ENCODE measurements around the gene WDR41.
"Not testable (repeated sequence)": the region's sequence is repeated elsewhere in the genome, so short reads cannot be mapped to it uniquely, and the experiment has no call there.

The WDR41 gene

DNA sequence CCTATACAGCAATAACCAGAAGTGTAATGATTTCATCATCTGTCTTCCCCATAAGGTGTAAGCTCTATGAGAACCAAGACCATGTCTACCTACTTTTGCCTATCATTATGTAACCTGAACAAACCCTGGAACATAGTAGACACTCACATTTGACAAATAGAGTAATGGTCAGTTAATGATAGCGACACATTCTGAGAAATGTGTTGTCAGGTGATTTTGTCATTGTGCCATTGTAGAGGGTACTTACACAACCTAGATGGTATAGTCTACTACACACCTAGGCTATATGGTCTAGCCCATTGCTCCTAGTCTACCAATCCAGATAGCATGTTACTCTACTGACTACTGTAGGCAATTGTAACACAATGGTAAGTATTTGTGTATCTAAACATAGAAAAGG lies 22.3 kb upstream of the WDR41 start:
- Histone ChIP-seq H3K4me3 (replicated peaks; ENCODE audit: insufficient read depth, low read length) (no peak overlapping the region), H3K27ac (replicated peaks) (no peak overlapping the region), H3K27me3 (ENCODE audit: insufficient read depth, poor library complexity, severe bottlenecking) (no peaks in the 10 kb centered on the region)
- DNase-seq (ENCODE audit: low read depth in 1 of 2, low spot score in 1 of 2) = no peak
- TF ChIP-seq, protein P1, sequence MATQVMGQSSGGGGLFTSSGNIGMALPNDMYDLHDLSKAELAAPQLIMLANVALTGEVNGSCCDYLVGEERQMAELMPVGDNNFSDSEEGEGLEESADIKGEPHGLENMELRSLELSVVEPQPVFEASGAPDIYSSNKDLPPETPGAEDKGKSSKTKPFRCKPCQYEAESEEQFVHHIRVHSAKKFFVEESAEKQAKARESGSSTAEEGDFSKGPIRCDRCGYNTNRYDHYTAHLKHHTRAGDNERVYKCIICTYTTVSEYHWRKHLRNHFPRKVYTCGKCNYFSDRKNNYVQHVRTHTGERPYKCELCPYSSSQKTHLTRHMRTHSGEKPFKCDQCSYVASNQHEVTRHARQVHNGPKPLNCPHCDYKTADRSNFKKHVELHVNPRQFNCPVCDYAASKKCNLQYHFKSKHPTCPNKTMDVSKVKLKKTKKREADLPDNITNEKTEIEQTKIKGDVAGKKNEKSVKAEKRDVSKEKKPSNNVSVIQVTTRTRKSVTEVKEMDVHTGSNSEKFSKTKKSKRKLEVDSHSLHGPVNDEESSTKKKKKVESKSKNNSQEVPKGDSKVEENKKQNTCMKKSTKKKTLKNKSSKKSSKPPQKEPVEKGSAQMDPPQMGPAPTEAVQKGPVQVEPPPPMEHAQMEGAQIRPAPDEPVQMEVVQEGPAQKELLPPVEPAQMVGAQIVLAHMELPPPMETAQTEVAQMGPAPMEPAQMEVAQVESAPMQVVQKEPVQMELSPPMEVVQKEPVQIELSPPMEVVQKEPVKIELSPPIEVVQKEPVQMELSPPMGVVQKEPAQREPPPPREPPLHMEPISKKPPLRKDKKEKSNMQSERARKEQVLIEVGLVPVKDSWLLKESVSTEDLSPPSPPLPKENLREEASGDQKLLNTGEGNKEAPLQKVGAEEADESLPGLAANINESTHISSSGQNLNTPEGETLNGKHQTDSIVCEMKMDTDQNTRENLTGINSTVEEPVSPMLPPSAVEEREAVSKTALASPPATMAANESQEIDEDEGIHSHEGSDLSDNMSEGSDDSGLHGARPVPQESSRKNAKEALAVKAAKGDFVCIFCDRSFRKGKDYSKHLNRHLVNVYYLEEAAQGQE (IDR thresholded peaks at IDR 0.05; ENCODE audit: insufficient replicate concordance, low read depth) = no peak
- no peak for TF ChIP-seq SPI1 (IDR thresholded peaks at IDR 0.05; ENCODE audit: borderline replicate concordance, low read depth)
- TF ChIP-seq CTCF (IDR thresholded peaks at IDR 0.05; ENCODE audit: insufficient read depth, low read length) = no peak
- no peak for TF ChIP-seq POLR2AphosphoS5 (IDR thresholded peaks at IDR 0.05; ENCODE audit: low read depth)
- no peak for TF ChIP-seq GABPA (IDR thresholded peaks at IDR 0.05; ENCODE audit: low read depth)

- no peak overlapping the region for H3K4me3 ChIP-seq (replicated peaks; ENCODE audit: insufficient read depth, low read length)
- no peak overlapping the region for H3K27ac ChIP-seq (replicated peaks)
- H3K27me3 ChIP-seq (ENCODE audit: insufficient read depth, poor library complexity, severe bottlenecking) = no peaks in the 10 kb centered on the region
- no peak for DNase-seq (ENCODE audit: low read depth in 1 of 2, low spot score in 1 of 2)
- no peak for TF ChIP-seq GABPA (IDR thresholded peaks at IDR 0.05; ENCODE audit: low read depth)
- no peak for TF ChIP-seq POLR2AphosphoS5 (IDR thresholded peaks at IDR 0.05; ENCODE audit: low read depth)
- TF ChIP-seq SPI1 (IDR thresholded peaks at IDR 0.05; ENCODE audit: borderline replicate concordance, low read depth) = no peak
- TF ChIP-seq, protein P1 (IDR thresholded peaks at IDR 0.05; ENCODE audit: insufficient replicate concordance, low read depth) = no peak
- TF ChIP-seq CTCF (IDR thresholded peaks at IDR 0.05; ENCODE audit: insufficient read depth, low read length) = no peak
Measured at GRCh38 chr5:77513321-77513720, 21.2 kb upstream of the WDR41 start.

DNA sequence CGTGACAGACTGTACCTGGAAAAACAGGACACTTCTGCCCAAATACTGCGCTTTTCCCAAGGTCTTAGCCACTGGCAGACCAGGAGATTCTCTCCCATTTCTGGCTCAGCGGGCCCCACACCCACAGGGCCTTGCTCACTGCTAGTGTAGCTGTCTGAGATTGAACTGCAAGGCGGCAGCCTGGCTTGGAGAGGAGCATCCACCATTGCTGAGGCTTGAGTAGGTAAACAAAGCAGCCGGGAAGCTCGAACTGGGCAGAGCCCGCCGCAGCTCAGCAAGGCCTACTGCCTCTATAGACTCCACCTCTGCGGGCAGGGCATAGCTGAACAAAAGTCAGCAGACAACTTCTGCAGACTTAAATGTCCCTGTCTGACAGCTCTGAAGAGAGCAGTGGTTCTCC lies 9.0 kb upstream of the WDR41 start:
- H3K27me3 ChIP-seq (ENCODE audit: insufficient read depth, poor library complexity, severe bottlenecking); DNase-seq (ENCODE audit: low read depth in 1 of 2, low spot score in 1 of 2); H3K4me3 ChIP-seq (replicated peaks; ENCODE audit: insufficient read depth, low read length); H3K27ac ChIP-seq (replicated peaks): not testable (repeated sequence)

- no peak for TF ChIP-seq CTCF (IDR thresholded peaks at IDR 0.05; ENCODE audit: insufficient read depth, low read length)
- TF ChIP-seq GABPA (IDR thresholded peaks at IDR 0.05; ENCODE audit: low read depth) = no peak
- TF ChIP-seq, protein P1 (IDR thresholded peaks at IDR 0.05; ENCODE audit: insufficient replicate concordance, low read depth) = no peak
- TF ChIP-seq POLR2AphosphoS5 (IDR thresholded peaks at IDR 0.05; ENCODE audit: low read depth) = no peak
- no peak for TF ChIP-seq SPI1 (IDR thresholded peaks at IDR 0.05; ENCODE audit: borderline replicate concordance, low read depth)
- Histone ChIP-seq H3K4me3 (replicated peaks; ENCODE audit: insufficient read depth, low read length) (no peak overlapping the region), H3K27me3 (ENCODE audit: insufficient read depth, poor library complexity, severe bottlenecking) (no peaks in the 10 kb centered on the region), H3K27ac (replicated peaks) (no peak overlapping the region)
- DNase-seq (ENCODE audit: low read depth in 1 of 2, low spot score in 1 of 2) = no peak
Measured at GRCh38 chr5:77499973-77500372, 7.9 kb upstream of the WDR41 start.
